Myocyte (in vitro differentiated cells): Measurements from ENCODE around the gene OXLD1. TPM values are rescaled to one million over a fixed set of nuclear protein-coding genes. Genes with fewer than 3 reads are reported as not detected.

Experiments
- DNase-seq: peaks from one replicate; pipeline ENCODE4 v3.0.0-alpha.2; 2012; ENCODE audit warnings: low read depth
- polyA plus RNA-seq: library from polyadenylated mRNA; unstranded; fragments of >200 nt; gene quantifications from one replicate; pipeline ENCODE4 v1.2.1, GENCODE V29; 2012; ENCODE audit warnings: missing spikeins
- total RNA-seq: library from RNA; depleted of rRNA; stranded (reverse); fragments of >200 nt; gene quantifications from 2 replicates; pipeline ENCODE4 v1.2.3, GENCODE V29; 2014

The OXLD1 gene
- 33.8 and 35.7 TPM in 2 replicates for total RNA-seq
- polyA plus RNA-seq = 44.1 TPM

DNA sequence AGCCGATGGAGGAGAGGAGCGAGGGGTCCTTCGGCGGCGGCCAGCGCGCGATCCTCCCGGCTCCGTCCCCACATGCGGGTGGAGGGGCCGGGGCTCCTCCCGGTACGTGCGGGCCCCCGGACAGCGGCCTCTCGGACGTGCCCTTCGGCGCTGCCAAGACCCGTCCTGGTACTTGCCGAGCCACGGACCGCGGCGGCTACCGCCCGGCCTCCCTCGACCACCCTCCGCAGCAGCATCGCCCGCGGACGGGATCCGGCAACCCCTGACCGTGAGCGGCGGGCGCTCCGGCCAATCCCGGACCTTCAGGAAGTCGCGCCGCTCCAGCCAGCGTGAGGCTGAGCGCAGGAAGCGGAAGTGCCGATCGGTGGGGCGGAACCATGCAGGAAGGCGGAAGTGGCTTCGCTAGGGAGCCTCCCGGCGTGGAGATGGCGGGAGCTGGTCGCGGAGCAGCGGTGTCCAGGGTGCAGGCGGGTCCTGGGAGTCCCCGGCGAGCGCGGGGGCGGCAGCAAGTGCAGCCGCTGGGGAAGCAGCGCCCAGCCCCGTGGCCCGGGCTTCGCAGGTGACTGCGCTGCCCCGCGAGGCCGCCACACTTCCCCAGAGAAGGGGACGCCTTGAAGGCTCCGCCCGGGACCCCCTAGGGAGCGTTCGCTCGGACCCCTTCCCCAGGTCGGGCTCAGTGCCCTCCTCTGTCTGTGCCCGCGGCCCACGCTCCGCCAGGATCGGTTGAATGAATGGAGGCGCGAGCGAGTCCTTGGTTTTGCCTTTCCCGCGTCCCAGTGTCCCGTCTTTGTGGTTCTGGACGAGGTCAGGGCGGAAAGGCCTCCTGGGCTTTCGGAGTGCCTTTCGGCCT, at the start of gene OXLD1, which contains the start of gene CCDC137:
TSS of gene OXLD1 (minus strand) at position 264 of the 850 bp plus-strand sequence. CDS start at position 236, 28 bp downstream.
TSS of gene CCDC137 (plus strand) at position 396 of the 850 bp plus-strand sequence. CDS start at position 426, 30 bp downstream.
- peak; percentile 96 for DNase-seq

DNA sequence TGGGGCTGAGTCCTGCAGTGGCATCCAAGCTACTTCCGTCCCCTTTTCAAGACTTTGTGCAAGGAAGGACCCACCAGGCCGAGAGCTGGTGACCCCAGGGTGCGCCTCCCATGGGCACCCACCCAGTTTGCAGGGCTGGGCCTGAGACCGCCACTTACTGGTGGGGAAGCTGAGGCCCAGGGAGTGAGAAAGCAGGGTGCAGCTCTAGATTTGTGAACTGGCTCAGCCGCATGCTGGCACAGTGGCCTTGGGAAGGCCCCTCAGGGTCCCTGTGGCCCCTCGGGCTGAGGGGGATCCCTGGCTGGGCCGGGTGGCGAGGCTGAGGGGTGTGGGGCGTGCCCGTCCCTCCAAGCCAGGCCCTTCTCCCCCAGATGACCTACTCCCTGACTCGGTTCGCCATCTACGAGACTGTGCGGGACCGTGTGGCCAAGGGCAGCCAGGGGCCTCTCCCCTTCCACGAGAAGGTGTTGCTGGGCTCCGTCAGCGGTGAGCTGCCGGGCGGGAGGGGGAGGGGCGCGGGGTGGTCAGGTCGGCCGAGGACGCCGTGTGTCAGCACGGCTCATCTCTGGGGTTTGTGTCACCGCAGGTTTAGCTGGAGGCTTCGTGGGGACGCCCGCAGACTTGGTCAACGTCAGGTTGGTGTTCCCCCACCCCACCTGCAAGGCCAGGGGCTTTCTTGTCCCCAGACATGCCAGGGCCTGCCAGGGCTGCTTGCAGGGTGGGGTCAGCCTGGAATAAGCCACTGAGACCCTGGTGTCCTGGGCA, 48.9 kb upstream of the OXLD1 start:
- no peak for DNase-seq

DNA sequence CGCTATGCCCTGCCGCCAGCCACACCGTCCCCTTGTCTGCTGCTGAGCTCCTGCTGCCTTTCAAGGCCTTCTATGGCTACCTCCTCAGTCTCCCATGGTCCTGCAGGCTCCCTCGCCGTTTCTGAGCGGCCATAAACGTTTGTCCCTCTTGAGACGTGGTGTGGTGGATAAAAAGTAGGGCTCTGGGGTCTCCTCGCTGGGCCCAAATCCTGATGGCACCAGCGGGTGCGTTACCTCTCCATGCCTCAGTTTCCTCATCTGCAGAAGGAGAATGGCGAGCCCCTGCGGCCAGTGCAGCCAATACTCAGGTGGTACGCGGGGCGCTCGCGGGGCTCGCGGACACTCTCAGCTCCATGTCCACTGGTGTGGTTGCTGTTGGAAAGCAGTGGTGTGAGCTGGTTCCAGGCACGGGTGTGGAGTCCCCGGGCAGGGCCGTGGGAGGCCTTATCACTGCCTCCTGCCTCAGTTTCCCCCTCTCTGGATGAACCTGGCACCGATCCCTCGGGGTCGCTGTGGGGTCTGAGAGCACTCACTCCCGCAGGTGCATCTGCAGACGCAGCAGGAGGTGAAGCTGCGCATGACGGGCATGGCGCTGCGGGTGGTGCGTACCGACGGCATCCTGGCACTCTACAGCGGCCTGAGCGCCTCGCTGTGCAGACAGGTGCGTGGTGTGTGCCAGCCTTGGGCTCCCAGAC, 48.2 kb upstream of the OXLD1 start:
- DNase-seq = no peak

DNA sequence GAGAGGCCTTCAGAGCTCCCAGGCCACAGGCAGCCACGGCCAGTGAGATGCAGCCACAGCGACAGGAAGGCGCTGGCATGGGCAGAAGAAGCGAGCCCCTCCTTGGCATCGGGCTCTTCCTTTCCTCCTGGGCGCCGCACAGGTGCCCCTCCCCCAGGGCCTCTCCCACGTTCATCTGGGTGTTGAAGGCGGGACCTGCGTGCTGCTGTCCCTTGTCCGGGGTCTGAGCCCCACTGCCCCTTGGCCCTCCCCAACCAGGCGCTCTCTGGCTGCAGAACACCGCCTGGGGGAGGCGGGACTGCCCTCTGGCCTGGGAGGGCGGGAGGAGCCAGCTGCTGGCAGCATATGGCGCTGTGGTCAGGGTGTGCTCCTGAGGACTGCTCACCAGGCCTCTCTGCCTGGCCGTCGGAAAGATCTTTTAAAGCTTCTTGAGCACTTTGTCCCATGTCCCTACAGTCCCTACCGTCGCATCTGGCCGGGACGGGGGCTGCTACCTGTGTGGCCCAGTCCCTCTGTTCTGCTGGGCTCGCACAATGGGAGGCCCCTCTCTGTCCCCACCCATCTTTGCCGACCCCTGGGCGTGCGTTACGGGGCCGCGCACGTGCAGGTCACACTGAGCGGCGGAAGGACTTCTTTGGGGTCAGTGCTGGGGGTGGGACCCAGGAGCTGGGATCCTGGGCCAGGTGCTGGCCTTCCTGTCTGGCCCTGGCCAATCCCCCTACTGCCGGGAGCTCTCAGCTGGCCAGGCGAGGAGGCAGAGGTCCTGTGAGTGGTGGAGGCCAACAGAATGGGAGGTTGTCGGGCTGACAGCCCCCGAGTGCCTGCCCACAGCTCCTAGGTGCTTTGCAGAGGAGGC, 47.4 kb upstream of the OXLD1 start:
- peak; percentile 46 for DNase-seq

DNA sequence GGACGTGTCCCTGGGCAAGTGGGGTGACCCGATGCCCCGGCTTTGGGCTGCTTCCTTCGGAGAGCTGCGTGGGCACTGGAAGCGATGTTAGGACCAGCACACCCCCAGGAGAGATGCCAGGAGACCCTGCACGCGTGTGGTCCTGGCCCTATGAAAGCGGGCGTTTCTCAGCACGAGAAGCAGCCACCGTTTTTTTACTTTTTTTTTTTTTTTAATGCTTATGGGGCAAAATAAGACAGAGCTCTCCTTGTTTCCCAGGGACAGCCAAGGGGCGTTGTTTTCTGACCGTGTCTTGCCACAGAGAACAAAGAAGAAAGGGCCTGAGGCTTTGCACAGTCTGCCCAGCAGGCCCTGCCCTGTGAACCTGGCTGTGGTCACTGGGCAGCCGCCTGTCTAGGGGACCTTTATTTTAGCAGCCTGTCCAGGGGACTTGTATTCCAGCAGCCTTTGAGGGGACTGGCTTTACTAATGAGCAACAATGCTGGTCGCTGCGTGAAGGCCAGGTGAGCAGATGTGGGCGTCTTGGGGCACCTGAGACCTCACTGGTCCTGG, 46.7 kb upstream of the OXLD1 start:
- DNase-seq = no peak

DNA sequence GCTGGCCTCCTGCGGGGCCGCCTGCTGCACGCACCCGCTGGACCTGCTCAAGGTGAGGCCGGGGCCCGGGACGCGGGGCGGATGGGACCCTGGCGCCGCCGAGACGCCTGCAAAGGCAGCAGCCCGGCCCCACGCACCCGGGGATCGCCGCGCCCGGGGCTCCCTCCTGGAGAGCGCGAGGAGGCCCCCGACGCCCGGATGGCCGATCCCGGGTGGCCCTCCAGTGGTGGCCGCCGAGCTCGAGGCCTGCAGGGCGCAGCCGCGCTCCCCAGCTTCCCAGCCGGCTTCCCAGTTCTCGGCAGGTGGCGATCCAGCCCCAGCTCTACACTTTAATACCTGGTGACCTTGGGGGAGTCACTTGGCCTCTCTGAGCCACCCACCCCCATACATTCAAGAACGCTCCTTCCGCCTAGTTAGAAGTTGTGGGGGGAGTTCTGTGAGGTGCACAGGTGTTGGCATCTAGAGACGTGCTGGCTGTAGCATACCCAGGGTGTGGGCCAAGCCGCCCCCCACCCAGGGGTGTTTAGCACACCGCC, 46.1 kb upstream of the OXLD1 start:
- DNase-seq = peak; percentile 57

DNA sequence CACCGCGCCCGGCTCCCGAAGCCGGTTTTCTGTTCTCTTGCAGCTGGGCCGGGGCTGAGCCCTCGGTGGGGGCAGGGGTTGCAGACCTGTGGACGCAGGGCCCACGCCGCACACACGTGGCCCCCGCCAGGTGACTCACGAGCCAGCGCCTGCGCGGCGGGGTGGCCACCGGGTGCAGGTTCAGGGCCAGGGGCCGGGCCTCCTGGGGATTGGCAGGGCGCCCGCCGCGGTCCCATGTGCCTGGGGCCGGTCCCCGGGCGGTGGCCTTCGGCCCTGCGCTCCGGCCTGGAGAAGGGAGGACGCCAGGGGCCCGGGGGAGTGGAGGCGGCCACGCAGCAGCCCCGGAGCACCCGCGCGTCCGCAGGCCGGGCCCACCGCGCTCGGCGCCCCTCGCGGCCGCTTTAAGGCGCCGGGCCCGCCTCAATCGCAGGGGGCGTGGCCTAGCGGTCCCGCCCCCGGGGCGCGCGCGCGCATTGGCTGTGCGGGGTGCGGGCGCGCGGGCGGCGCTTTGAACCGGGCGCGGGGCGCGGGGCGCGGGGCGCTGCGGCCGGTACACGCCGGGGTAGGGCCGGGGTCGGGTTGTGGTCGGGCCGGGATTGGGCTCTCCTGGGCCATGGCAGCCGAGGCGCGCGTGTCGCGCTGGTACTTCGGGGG, 45.5 kb upstream of the OXLD1 start, which contains the start of gene SLC25A10:
TSS of gene SLC25A10 (plus strand) at position 471 of the 654 bp plus-strand sequence. CDS start at position 614, 143 bp downstream.
- peak; percentile 77 for DNase-seq

DNA sequence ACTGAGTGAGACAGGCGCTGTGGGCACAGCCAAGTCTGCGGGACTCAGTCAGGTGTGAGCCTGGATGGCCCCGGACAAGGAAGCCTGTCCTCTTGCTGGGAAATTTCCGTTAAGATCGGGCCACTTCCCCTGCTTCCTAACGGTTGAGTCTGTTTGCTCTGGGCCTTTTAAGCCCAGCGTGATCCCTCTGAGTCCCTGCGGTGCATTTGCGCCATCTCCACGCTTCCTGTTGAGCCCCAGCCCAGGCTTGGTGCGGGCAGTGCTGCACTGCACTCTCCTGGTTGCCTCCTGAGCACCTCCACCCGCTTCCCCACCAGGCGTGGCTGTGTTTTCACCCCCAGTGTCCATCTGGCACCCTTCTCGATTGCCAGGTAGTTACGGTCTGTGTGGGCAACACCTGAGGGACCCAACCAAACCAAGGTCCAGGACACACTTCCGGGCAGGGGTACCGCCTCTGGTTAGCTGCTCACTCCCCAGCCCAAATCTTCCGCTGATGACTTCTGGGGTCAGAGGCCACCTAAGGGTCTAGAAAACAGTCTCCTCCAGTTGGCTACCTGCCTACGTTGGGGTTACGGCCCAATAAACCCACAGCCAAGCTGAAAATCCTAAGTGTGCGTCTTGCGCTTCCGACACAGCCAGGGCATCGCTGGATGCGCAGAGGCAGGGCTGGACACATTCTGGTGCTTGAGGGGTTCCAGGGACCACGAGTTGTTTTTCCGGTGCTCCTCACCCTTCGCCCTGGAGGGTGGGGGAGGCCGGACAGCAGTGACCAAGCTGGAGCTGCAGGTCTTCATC, 44.3 kb upstream of the OXLD1 start:
- DNase-seq = no peak

DNA sequence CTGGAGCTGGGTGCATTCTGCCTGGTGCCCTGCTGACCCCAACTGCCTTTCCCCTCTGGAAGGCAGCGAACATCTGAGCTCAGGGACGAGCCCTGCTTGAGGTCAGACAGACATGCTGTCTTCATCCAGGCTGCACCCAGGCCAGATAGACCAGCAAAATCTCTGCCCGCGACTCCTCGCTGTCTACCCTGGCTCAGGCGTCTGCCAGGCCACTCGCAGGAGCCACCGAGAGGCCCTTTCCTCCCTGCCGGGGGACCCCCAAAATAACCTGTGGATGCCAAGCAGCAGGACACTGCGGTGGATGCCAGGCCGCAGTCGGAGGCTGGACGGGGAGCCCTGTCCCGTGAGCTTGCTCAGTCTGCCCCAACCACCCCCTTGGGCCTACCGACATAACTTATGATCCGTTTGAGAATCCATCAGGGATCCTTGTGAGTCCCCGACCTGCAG, 42.4 kb upstream of the OXLD1 start:
- no peak for DNase-seq

DNA sequence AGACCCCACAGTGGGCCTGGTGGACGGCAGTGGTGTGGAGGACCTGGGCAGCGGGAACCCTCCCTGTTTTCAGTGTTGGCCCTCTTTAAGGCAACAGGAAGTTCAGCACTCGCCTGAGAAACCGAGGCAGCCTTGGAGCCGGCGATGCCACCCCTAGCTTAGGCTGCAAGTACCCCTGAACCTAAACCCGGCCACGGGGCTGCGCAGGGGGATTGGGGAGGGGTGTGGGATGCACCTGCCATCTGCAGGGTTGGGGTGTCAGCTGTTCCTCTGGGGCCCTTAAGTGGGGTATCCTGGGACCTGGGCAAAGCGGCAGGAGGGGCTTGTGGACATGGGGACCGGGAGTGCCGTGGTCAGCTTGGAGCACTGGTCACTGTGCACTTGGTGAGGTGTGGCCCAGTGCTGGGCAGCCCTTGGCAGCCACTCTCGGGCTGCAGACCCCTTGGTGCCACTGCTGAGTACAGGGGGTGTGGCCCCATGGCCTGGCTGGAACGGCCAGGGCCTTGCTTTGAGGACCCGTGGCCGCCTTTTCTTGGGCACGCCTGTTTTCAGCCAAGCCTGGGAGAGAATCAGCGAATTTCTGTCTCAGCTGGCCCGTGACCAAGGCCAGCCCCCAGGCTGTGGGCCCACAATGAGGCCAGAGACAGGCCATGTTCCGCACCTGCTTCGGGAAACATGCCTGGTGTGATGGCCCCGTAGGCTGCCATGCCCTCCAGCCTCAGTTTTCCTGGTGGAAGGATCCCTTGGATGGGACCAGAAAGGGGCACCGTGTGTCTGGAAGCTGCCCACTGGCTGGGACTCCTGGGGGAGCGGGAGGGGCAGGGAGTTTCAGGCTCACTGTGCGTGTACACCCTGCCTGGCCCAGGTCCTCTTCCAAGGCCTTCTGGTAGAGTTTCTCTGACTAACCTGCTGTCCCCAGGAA, 41.6 kb upstream of the OXLD1 start:
- no peak for DNase-seq

DNA sequence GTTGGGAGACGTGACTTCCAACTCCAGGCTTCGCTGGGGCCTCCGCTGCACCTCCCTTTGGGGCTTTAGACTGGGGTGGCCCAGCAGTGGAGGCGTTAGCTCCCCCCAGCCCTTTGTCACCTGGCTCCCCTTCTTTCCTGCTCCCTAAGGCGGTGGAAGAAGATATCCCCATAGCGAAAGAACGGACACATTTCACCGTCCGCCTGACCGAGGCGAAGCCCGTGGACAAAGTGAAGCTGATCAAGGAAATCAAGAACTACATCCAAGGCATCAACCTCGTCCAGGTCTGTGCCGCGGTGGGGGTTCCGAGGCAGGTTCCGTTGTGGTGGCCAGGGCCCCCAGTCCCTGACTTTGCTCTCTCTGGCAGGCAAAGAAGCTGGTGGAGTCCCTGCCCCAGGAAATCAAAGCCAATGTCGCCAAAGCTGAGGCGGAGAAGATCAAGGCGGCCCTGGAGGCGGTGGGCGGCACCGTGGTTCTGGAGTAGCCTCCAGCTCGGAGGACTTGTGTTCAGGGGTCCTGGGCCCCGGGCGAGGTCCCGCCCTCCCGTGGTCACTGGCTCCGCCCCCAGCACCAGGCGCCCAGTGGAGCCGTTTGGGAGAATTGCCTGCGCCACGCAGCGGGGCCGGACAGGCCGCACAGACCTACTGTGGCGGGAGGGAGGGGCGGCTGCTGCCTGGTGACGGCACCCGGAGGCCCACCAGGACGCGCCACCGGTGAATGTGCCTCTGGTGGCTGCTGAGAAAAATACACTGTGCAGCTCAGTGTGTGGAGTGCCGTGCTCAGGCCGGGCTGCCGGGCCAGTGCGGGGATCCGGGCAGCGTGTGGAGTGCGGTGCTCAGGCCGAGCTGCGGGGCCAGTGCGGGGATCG, 40.6 kb upstream of the OXLD1 start:
- no peak for DNase-seq

DNA sequence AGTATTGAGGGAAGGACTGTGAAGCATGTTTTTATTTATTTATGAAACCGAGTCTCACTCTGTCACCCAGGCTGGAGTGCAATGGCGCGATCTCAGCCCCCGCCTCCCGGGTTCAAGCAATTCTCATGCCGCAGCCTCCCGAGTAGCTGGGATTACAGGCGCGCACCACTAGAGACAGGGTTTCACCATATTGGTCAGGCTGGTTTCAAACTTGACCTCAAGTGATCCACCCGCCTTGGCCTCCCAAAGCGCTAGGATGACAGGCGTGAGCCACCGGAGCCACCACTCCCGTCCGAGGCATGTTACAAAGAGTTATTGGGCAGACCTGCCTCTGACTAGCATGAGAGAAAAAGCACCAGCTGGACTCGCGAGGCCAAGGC, 39.8 kb upstream of the OXLD1 start:
- no peak for DNase-seq

DNA sequence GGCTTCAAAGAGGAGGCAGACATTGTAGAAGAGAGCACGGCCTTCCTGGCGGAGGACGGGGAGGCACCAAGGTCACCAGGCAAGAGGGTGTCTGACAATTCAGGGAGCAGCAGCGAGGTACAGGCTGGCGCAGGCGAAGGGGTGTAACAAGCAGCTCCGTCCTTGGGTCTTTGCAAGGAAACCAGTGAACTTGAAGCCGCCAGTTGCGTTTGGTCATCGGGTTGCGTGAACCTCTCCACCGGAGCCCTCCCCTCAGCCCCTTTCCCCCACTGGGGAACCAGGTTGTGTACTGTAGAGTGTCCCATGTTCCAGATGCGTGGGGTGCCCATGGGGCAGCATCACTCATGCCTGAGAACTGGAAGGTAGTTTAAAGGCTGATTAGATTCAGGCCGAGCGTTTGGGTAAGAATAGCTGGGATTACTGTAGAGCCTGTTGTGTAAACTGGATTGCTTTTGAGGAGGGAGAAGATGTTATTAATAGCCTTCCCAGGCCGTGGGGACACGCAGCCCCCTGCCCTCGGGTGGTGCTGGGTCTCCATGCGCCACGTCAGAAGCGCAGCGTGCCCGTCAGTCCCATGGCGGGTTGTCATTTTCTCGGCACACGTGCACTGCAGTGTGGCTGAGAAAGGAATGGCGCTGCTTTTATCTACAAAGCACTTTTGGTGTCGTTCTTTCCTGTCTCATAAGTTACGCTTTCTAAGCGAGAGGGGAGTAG, 39.3 kb upstream of the OXLD1 start:
- no peak for DNase-seq

DNA sequence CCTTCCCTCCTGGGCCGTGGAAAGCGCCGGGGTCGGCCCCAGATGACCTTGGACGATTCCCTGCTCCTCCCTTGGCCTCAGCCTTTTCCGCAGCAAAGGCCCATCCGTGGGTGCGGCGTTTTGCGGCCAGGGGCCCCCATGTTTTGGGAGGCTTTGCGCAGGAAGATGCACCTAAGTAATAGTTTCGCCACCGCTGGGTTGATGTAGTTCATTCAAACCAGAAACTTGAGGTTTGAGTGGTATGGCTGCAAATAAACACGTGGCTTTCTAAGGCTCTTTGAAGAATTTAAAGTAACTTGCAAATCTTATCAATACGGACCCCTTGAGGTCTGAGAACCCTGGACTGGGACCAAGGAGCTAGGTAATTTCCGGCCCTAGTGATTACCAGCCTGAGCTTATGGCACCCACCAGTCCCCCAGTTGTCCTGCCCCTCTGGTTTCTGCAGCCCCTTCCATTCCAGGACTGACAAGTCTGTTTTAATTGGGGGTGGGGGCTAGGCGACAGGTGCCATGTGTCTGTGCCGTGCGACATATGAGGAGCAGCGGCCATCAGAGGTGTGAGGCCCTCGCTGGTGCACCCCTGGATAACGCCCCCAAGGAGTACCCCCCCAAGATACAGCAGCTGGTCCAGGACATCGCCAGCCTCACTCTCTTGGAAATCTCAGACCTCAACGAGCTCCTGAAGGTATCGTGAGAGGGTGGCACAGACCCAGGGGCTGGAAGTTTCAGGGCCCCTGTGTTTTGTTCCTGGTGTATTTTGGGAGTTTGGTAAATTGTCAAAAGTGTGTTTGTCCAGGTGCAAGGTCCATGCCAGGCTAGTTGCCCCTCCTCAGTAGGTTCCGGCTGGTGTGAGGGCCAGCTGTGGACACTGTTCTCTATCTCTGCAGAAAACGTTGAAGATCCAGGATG, 37.6 kb upstream of the OXLD1 start:
- DNase-seq = no peak
